CD4-positive, alpha-beta T cell treated with Interleukin-17A for 1 hour (primary cell): ENCODE measurements around the gene DDB1.
"Not testable (repeated sequence)": the region's sequence is repeated elsewhere in the genome, so short reads cannot be mapped to it uniquely, and the experiment has no call there.

ENCODE experiments used
- DNase-seq: peaks from one replicate; pipeline ENCODE4 v3.0.0-alpha.2; 2020

The DDB1 gene

GRCh38 chr11:61267437-61267841 is 65.5 kb downstream of the DDB1 start:
- DNase-seq = no peak

GRCh38 chr11:61266602-61267001 is 66.3 kb downstream of the DDB1 start:
- DNase-seq = no peak

GRCh38 chr11:61265357-61265756 is 67.5 kb downstream of the DDB1 start:
- DNase-seq = no peak

GRCh38 chr11:61264795-61265194 is 68.1 kb downstream of the DDB1 start:
- DNase-seq = no peak

- no peak for DNase-seq
These were observed 68.5 kb downstream of the DDB1 start for GRCh38 chr11:61264371-61264770.

GRCh38 chr11:61259363-61259762 is 73.5 kb downstream of the DDB1 start:
- no peak for DNase-seq

- DNase-seq = no peak
These were observed 74.4 kb downstream of the DDB1 start for GRCh38 chr11:61258546-61258945.

- no peak for DNase-seq
These were observed 76.0 kb downstream of the DDB1 start for GRCh38 chr11:61256710-61257482.

- peak; percentile 65 for DNase-seq
These were observed 78.4 kb downstream of the DDB1 start for GRCh38 chr11:61254403-61255025.

- DNase-seq = not testable (repeated sequence)
These were observed 80.6 kb downstream of the DDB1 start for GRCh38 chr11:61252332-61252731.

GRCh38 chr11:61250796-61251765 is 81.8 kb downstream of the DDB1 start:
- DNase-seq = not testable (repeated sequence)
